Spleen (tissue), 11 donors: ENCODE results near the gene SRSF4. TPM values are rescaled to one million over a fixed set of nuclear protein-coding genes. Genes with fewer than 3 reads are reported as not detected.
"Not testable (repeated sequence)": the region's sequence is repeated elsewhere in the genome, so short reads cannot be mapped to it uniquely, and the experiment has no call there.

Source experiments
- DNase-seq: peaks from one replicate; pipeline ENCODE4 v3.0.0-alpha.2; 2020
- H3K27ac ChIP-seq, 8 donors: fragments of 200-600 bp; sonication (generic) in 7 of 8; 1 replicate in 4 of 8; 2 replicates in 4 of 8; pipeline versions ENCODE4 v1.5.0 to v1.8.0; 2016 to 2021; ENCODE audit warnings: inconsistent platforms in 4 of 8, mild to moderate bottlenecking in 4 of 8, moderate library complexity in 1 of 8
- H3K27me3 ChIP-seq, 7 donors: fragments of 200-600 bp; sonication (generic) in 6 of 7; replicated peaks in 1 of 7; 1 replicate in 4 of 7; 2 replicates in 3 of 7; pipeline versions ENCODE4 v1.5.0 to v1.8.0; 2016 to 2021; ENCODE audit warnings: inconsistent platforms in 3 of 7, mild to moderate bottlenecking in 1 of 7
- H3K36me3 ChIP-seq, 6 donors: fragments of 200-600 bp; sonication (generic) in 5 of 6; 1 replicate in 4 of 6; 2 replicates in 2 of 6; pipeline versions ENCODE4 v1.5.0 to v1.8.0; 2016 to 2021; ENCODE audit warnings: inconsistent platforms in 2 of 6
- H3K4me1 ChIP-seq, 6 donors: fragments of 200-600 bp; sonication (generic) in 5 of 6; 1 replicate in 3 of 6; 2 replicates in 3 of 6; pipeline versions ENCODE4 v1.5.0 to v1.8.0; 2016 to 2021; ENCODE audit warnings: inconsistent platforms in 3 of 6
- H3K4me3 ChIP-seq, 8 donors: fragments of 200-600 bp; sonication (generic) in 7 of 8; 1 replicate in 4 of 8; 2 replicates in 4 of 8; pipeline versions ENCODE4 v1.5.0 to v1.8.0; 2016 to 2021; ENCODE audit warnings: inconsistent platforms in 4 of 8, mild to moderate bottlenecking in 4 of 8, moderate library complexity in 2 of 8
- H3K9me3 ChIP-seq, 8 donors: fragments of 200-600 bp; sonication (generic) in 7 of 8; 1 replicate in 4 of 8; 2 replicates in 4 of 8; pipeline versions ENCODE4 v1.5.0 to v1.8.0; 2016 to 2021; ENCODE audit warnings: inconsistent platforms in 4 of 8
- POLR2A ChIP-seq, 3 donors: fragments of 450-650 bp; IDR thresholded peaks; one replicate each; pipeline ENCODE4 v1.5.1; 2017; ENCODE audit warnings: antibody characterized with exemption in 3 of 3, mild to moderate bottlenecking in 1 of 3
- POLR2AphosphoS5 ChIP-seq, 3 donors: sonication (generic); formaldehyde crosslinking; IDR thresholded peaks; one replicate each; pipeline ENCODE4 v1.5.1; 2017; ENCODE audit warnings: antibody characterized with exemption in 3 of 3
- WGBS, 5 donors: extraction: QIAGEN DNeasy Blood & Tissue Kit in 3 of 5; methylation state at CpG; one replicate each; pipeline versions ENCODE4 v1.1.5 to v1.1.7; 2013 to 2018; 5-methylcytosine and 5-hydroxymethylcytosine counted together
- intact Hi-C: fragments of 100-400 bp; cut with DNase I; formaldehyde crosslinking; loops from one replicate; pipeline ENCODE4 v1.15.0; 2023; ENCODE audit warnings: low total_unique reads
- polyA plus RNA-seq, 3 donors: library from polyadenylated mRNA; stranded (reverse); fragments of 200-250 nt; gene quantifications; one replicate each; pipeline ENCODE4 v1.2.1, GENCODE V29; 2013
- total RNA-seq, 7 donors: library from RNA; depleted of rRNA in 3 of 7; stranded (reverse); fragments of >200 nt in 3 of 7; fragmentation: NEBNext Ultra II Directional in 4 of 7; extraction: Animal tissue kit (Norgen Biotek cat#: 25700) in 4 of 7; gene quantifications; one replicate each; pipeline versions ENCODE4 v1.1.0 to v1.2.1, GENCODE V29; 2016 to 2021
- TF ChIP-seq, protein P1 (sequence below), 11 experiments: fragments of 200-600 bp in 7 of 11; fragments of 450-650 bp in 4 of 11; sonication (generic) in 4 of 11; IDR thresholded peaks in 8 of 11; conservative IDR thresholded peaks in 3 of 11; 1 replicate in 7 of 11; 2 replicates in 4 of 11; pipeline versions ENCODE4 v1.4.0 to v1.8.0; 2016 to 2021; ENCODE audit warnings: antibody characterized with exemption in 11 of 11, inconsistent platforms in 4 of 11, mild to moderate bottlenecking in 1 of 11
- donor health status: healthy with polysubstance abuse.
- donor health status: DM: no; HTN: no; CAD: no; lungs with moderate emphysema.
- donor health status: DM: no; HTN: no; CAD: no.
- donor health status: Bipolar disorder and iron deficiency.
- donor health status: healthy.
- donor health status: DM: no; HTN: no; CAD: no.
- donor health status: DM: yes; HTN: yes; CAD: no.

SRSF4 gene
- total and polyA plus RNA-seq, 10 donors, result 36.9 to 94.7 (median 80.8) TPM

DNA sequence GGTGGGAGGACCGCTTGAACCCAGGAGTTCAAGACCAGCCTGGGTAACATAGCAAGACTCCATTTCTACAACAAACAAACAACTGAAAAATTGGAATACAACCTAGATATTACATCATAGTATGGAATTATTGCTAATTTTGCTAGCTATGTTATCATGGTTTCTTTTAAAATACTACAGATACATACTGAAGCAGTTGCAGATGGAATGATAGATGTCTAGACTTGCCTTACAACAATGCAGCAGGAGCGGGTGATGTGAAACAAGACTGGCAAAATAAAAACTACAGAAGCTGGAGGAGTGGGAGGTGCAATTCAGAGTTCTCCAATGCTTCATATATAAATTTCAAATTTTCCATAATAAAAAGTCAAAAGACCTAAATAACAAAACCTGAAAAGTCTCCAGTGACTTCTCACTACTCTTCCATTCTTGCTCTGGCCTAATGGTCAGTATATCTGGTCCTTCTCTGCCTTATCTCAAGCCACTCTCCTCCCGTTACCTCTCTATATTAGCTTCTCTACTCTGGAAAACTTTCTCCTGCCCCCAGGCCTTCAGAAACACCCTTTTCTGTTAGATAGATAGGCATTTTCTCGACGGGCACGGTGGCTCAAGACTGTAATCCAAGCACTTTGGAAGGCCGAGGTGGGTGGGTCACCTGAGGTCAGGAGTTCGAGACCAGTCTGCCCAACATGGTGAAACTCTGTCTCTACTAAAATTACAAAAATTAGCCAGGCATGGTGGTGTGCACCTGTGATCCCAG is 29.5 kb downstream of the SRSF4 start:
- intact Hi-C loops, result no loop called here
- no peaks in the 10 kb centered on the region for H3K27me3 ChIP-seq
- peak; percentile 21 for DNase-seq
- peaks cover 0 to 15% (median 7%) of the 10 kb centered on the region in 6 donors for H3K4me1 ChIP-seq
- TF ChIP-seq POLR2A (IDR thresholded peaks at IDR 0.05) (no peak), POLR2AphosphoS5 (IDR thresholded peaks at IDR 0.05) (no peak)
- TF ChIP-seq, protein P1, sequence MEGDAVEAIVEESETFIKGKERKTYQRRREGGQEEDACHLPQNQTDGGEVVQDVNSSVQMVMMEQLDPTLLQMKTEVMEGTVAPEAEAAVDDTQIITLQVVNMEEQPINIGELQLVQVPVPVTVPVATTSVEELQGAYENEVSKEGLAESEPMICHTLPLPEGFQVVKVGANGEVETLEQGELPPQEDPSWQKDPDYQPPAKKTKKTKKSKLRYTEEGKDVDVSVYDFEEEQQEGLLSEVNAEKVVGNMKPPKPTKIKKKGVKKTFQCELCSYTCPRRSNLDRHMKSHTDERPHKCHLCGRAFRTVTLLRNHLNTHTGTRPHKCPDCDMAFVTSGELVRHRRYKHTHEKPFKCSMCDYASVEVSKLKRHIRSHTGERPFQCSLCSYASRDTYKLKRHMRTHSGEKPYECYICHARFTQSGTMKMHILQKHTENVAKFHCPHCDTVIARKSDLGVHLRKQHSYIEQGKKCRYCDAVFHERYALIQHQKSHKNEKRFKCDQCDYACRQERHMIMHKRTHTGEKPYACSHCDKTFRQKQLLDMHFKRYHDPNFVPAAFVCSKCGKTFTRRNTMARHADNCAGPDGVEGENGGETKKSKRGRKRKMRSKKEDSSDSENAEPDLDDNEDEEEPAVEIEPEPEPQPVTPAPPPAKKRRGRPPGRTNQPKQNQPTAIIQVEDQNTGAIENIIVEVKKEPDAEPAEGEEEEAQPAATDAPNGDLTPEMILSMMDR (IDR thresholded peaks at IDR 0.05 in 8 of 11, conservative IDR thresholded peaks at IDR 0.05 in 3 of 11), result no peak
- WGBS, 5 donors, result 93 to 96% (median 94%) methylated on average over 8 of the region's 8 CpGs
- no peaks in the 10 kb centered on the region for H3K9me3 ChIP-seq
- no peak overlapping the region for H3K27ac ChIP-seq
- H3K4me3 ChIP-seq, result no peak overlapping the region
- peaks cover 7 to 100% (median 100%) of the 10 kb centered on the region in 6 donors for H3K36me3 ChIP-seq

DNA sequence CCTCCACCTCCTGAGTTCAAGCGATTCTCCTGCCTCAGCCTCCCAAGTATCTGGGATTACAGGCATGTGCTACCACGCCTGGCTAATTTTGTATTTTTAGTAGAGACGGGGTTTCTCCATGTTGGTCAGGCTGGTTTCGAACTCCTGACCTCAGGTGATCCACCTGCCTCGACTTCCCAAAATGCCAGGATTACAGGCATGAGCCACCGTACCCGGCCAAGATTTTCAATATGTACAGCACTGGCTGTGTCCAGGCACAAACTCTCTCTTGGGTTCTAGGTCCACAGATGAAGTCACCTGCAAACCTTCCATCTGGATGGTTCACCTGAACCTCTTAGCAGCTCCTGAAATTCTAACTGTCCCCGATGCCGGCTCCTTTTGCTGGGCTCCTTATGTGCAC is 31.4 kb downstream of the SRSF4 start:
- H3K9me3 ChIP-seq, intact Hi-C loops, H3K4me3 ChIP-seq, H3K4me1 ChIP-seq, H3K27me3 ChIP-seq, H3K27ac ChIP-seq: not testable (repeated sequence)
- peak; percentile 15 for DNase-seq
- peaks cover 7 to 100% (median 100%) of the 10 kb centered on the region in 6 donors for H3K36me3 ChIP-seq
- WGBS, 5 donors, result 93 to 99% (median 96%) methylated on average over 9 of the region's 9 CpGs

DNA sequence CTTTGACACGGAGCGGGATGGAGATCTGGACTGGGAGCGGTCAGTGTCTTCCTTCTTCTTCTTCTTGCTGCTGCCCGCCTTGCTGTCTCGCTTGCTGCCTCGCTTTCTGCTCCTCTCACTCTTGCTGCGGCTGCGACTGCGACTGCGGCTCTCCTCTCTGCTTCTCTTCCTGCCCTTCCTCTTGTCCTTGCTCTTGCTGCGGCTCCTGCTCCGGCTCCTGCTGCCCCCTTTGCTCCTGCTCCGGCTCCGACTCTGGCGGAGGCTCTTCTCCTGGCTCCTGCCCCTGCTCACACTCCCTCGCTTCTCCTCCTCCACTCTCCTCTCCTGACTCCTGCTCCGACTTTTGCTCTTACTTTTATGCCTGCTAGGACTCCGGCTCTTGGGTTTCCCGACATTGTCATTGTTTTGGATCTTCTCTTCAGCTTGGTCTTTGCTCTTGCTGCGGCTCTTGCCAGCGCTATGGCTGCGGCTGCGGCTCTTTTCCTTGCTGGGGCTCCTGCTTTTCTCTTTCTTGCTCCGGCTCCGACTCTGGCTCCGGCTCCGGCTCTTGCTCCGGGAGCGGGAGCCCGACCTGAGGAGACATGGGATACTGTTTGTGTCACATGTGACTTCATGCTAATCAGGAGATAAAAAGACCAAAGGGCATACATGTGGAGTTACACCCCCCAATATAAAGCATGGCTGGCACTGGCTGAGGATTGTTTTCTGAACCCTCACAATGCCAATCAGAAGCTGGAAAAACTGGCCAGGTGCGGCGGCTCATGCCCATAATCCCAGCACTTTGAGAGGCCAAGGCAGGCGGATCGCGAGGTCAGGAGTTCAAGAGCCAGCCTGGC is 32.8 kb downstream of the SRSF4 start:
- 95 to 97% (median 95%) methylated on average over 30 to 35 of the region's 35 CpGs for WGBS, 5 donors
- DNase-seq, result peak; percentile 51
- Histone ChIP-seq H3K4me1 (no peaks in the 10 kb centered on the region), H3K4me3 (no peak overlapping the region), H3K27ac (no peak overlapping the region), H3K36me3 (peaks cover 7 to 100% (median 91%) of the 10 kb centered on the region in 6 donors), H3K27me3 (no peaks in the 10 kb centered on the region), H3K9me3 (no peaks in the 10 kb centered on the region)
- TF ChIP-seq POLR2AphosphoS5 (IDR thresholded peaks at IDR 0.05) (peak in 2 of 3 donors; percentile 46 to 65), POLR2A (IDR thresholded peaks at IDR 0.05) (no peak)
- intact Hi-C loops, result no loop called here

DNA sequence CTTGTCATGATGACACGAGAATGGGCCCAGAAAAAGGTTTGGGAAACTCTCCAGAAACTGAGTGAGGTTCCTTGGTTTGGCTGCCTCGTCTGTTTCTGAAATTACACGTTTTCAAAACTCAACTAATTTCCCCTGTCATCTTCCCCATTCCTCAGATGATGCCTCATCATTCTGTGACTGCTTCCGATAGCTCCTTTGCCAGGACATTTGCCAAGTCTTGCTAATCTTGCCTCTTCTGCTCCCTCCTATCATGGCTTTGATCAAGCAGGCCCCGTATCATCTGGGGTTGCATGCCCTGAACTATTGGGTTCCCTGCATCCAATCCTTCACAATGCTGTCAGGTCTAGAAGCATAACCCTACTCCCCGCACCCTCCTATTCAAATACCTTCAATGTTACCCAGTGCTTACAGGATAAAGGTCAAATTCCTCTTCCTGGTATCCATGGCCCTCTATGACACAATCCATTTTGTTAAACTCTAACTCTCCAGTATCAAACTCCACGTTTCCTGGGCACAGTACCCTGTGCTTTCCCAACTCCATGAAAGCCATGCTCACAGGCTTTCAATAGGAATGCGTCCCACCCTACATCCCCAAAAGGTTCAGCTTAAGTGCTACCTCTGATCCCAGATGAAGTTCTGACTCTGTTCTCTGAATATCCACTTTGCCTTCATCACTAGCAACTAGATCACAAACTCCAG is 35.8 kb downstream of the SRSF4 start:
- TF ChIP-seq, protein P1 (IDR thresholded peaks at IDR 0.05 in 8 of 11, conservative IDR thresholded peaks at IDR 0.05 in 3 of 11), result no peak
- peak in 1 of 3 donors; percentile 35 for TF ChIP-seq POLR2AphosphoS5 (IDR thresholded peaks at IDR 0.05)
- Histone ChIP-seq H3K36me3 (peaks cover 7 to 80% (median 68%) of the 10 kb centered on the region in 6 donors), H3K27ac (peak overlapping the region in 2 of 8 donors; percentile 7 to 17), H3K9me3 (no peaks in the 10 kb centered on the region), H3K4me3 (no peak overlapping the region), H3K27me3 (no peaks in the 10 kb centered on the region), H3K4me1 (no peaks in the 10 kb centered on the region)
- intact Hi-C loops, result no loop called here
- 72 to 91% (median 76%) methylated on average over 8 of the region's 8 CpGs for WGBS, 5 donors
- no peak for DNase-seq
